GM21786 (cell line): Measurements from ENCODE around the gene PCNT.
"Not testable (repeated sequence)": the region's sequence is repeated elsewhere in the genome, so short reads cannot be mapped to it uniquely, and the experiment has no call there.

Experiments
- ATAC-seq: cut with Tn5 transposase; IDR thresholded peaks from one replicate; pipeline ENCODE4 v1.9.1; 2021; ENCODE audit not compliant: unreplicated experiment

The PCNT gene

DNA sequence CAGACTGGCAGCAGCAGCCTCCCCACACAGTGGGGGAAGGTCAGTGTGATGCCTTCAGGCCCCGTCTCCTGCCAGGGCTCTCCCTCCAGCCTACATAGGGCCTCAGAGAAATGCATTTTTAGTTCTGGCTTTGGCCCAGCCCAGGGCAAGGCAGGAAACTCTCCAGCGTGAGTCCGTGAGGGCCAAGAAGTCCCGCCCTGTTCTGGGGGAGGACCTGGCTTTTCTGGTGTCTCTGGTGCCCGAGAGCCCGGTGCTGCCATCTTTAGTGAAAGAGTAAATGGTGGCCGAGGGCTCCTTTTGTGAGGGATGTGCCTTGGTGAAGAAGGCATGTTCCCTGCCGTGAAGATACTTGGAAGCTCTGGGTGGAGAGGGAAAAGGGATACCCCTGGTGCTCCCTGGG is 120.0 kb downstream of the PCNT start:
- ATAC-seq, result no peak

DNA sequence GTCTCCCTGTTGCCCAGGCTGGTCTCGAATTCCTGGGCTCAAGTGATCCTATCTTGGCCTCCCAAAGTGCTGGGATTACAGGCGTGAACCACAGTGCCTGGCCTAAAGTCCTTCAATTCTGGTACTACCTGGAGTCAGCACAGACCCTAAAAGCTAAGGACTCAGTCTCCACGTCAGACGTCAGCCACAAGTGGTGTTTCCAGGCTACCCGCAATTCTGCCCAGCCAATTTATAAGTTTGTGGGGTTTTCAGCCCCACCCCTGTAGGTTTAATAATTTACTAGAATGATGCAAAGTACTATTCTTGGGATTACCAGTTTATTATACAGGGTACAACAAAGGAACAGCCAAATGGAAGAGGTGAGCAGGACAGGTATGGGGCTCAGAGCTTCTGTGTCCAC is 124.2 kb downstream of the PCNT start:
- no peak for ATAC-seq

DNA sequence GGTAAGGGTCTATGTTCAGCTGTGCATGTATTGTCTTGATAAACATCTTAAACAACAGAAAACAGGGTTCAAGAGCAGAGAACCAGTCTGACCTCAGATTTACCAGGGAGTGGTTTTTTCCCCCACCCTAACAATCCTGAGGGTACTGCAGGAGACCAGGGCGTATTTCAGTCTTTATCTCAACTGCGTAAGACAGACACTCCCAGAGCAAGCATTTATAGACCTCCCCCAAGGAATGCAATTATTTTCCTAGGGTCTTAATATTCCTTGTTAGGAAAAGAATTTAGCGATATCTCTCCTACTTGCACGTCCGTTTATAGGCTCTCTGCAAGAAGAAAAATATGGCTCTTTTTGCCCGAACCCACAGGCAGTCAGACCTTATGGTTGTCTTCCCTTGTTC is 124.9 kb downstream of the PCNT start:
- not testable (repeated sequence) for ATAC-seq

DNA sequence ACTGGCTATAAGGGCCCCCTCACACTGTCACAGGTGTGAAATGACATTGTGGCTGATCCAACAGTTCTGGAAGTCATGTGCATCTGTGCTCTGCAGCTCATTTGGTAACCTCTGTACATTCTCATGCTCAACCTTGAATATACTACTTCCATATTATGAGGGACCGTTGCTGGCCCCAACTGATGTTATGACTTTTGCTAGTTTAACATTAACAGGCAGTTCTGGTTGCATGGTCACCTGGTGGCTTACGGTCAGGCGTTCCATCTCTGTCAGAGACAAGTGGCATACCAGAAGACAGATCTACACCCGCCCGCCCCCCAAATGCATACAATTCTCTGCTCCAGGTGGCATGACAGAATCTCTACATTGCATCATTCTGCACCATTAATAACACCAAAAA is 128.8 kb downstream of the PCNT start:
- ATAC-seq, result no peak

DNA sequence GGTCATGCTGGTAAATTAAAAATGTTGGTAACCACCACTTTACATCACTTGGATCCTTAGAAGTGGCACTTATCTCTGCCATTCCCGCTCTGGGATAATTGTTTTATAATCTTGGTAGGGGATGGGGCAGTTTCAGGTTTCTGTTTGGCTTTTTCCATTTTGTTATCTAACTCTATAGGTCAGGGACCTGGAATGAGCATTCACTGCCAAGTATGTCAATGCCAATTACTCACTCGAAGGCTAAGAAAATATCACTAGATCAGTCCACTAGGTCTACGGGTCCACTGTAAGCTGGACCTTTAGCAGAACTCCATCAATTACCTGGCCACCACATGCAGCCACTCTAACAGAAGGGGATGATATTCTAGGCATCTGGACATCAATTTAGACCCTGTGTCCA is 130.2 kb downstream of the PCNT start:
- no peak for ATAC-seq

DNA sequence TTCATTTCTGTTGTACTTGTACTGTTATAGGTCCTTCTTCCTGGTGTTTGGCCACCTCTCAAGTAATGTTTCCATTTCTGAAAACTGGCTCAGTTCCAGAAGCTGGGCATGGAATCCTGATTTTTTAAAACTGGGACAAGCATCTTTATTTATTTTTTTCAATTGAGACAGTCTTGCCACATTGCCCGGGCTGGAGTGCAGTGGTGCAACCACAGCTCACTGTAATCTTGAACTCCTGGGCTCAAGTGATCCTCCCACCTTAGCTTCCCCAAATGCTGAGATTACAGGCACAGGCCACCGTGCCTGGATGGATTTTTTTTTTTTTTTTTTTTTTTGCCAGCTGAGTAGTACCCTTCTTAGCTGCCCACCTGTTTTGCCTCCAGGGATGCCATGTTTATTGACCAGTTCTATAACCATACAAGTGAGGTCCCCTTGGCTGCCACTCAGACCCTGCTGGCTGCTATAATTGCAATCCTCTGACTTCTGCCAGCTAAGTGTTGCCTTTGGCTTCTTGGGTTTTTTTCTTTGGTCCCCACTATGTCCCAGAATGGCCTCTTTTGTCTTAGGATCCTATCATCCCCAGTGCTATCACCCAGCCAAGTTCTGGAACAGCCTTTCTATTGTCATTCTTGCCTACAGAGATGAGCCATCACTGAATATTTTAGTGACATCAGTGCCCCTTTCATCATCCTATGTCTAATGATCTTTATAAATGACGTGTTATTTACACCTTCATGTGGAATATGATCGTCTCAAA is 130.9 kb downstream of the PCNT start:
- no peak for ATAC-seq

DNA sequence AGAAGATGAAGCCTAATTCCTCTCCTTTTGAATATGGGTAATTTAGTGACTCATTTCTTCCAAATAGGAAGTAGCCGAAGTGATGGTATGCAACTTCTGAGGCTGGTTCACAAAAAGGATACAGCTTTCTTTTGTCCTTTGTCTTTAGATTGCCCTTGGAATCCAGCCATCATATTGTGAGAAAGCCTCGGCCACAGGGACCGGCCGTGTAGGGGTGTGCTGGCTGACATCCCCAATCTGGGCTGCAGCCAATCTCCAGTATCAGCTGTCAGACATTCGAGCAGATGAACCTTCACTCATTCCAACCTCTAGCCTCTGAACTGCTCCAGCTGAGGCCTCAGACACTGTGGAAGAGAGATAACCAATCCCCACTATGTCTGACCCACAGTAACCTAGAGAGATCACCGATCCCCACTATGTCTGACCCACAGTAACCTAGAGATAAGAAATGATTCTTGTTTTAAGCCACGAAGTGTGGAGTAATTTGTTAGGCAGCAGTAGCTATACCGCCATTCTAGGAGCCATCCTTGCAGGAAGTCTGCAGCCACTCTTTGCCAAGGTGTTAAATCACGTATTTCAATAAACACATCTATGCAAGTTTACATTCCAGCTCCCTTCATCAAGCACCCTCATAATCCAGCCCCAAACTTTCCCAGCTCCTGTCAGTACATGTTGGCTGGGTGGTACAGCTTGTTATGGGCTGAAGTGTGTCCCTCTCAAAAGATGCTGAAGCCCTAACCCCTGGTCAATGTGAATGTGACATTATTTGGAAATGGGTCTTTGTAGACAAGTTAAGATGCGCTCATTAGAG is 131.8 kb downstream of the PCNT start:
- ATAC-seq, result no peak

DNA sequence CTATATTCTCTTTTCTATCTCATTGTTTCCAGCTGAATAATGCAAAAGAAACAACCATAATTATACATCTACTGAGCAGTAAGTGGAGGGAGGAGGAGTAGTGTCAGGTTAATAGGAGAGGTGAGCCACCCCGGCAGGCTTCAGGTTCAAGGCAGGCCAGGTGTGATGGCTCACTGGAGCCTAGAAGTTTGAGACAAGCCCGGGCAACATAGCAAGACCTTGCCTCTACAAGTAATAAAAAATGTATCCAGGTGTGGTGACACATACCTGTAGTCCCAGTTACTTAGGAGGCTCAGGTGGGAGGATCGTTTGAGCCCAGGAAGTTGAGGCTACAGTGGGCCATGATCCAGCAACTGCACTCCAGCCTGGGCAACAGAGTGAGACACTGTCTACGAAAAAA is 132.8 kb downstream of the PCNT start:
- ATAC-seq, result no peak

DNA sequence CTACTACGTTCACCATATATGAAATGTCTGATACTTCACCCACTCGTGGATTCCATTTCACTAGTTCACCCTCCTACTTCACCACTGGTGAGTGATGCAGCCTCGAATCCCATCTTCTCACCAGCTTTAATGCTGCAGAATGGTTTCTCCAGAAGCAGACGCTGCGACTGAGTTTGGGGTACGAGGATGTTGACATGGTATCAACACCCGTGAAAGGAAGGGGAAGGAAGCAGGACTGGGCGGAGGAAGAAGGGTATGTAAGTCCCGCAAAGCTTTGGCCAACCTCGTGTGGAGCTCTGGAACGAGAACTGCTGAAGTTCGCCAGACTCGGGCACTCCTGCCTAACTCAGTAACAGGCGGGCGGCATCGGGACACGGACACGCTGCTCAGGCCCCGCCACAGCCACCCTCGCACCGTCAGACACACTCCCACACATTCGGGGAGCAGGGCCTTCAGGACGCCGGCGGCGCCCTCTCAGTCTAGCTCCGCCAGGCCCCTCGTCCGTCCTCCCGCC is 133.9 kb downstream of the PCNT start:
- ATAC-seq, result peak; percentile 21

DNA sequence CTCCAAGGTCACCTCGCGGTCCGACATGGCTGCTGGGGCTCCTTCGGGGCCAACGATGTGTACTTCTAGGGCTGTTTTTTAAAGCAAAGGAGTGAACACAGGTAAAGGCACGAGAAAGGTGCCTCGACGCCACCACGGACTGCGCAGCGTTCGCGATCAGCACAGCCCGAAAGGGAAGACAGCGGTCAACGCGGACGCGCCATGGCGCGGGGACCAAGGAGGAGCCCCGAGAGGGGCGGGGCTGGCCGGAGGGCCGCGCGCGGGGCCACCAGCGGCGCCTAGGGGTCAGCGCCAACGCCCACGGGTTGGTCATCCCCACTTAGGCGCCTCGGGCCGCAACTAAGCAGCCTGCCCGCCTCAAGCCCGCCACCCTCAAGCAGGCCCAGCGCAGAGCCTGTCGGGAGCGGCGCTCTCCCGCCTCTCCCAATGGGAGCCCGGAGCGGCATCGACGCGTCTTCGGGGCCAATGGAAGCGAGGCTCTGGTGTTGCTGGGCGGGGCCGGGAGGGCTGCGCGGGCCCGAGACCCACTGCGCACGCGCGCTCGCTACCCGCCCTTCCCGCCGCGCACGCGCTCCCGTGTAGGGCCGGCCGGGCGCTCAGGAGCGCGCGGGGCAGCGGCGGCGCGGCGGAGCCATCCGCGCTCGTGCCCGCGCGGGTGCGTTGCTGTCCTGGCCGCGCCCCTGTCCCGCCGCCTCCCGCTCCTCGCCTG is 134.5 kb downstream of the PCNT start, which contains the start of gene DIP2A:
Gene DIP2A (plus strand): TSS at position 577 of the 709 bp plus-strand sequence. CDS start 241 bp downstream, outside the sequence.
- peak; percentile 90 for ATAC-seq

DNA sequence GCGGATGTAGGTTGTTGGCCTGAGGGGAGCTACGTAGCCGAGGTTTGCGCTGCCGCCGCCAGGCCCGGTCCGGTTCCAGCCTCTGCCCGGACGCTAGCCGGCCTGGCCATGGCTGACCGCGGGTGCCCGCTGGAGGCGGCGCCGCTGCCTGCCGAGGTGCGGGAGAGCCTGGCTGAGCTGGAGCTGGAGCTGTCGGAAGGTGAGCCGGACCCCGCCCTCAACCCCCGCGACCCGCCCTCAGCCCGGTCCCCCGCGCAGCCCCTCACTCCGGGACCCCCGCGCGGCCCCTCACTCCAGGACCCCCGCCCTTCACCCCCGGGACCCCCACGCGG is 135.0 kb downstream of the PCNT start:
- ATAC-seq, result no peak

DNA sequence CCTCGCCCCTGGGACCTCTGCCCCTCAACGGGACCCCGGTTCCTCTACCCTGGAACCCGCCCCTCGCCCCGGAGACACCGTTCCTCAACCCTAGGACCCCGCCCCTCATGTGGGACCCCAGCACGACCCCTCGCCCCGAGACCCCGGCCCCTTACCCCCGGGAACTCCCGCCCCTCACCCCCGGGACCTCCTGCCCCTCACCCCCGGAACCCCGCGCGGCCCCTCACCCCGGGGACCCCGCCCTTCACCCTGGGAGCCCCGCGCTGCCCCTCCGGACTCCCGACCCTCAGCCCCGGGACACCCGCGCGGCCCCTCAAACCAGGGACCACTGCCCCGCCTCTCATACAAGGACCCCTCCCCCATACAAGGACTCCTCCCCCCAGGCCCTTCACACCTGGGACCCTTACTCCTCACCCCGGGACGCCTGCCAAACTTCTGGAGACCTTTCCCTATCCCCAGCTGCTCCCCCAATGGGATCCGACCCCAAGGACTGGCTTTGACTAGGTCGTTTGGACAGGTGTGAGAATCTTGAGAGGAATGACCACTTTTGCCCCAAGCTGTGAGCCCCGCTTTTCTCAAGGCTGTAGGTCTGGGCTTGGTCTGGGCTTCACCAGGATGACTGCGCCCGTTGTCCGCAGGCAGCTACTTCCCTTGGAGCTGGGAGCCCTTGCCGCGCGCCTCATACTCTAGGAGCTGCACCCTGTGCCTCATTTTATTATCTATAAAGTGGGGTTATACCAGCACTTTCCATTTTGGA is 135.6 kb downstream of the PCNT start:
- no peak for ATAC-seq

DNA sequence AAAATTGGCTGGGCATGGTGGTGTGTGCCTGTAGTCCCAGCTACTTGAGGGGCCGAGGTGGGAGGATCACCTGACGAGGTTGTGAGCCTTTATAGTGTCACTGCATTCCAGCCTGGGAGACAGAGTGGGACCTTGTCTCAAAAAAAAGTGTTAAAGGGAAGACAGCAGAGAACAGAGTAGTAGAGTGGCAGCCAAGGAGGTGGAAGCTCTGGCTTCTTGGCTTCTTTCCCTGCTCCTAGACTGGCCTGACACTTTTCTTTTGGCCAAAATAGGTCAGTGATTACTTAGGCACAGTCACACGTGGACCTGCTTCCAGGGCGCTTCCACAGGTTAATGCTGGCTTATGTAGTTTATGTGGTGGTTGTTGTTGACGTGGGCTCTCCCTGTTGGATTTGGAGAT is 138.0 kb downstream of the PCNT start:
- no peak for ATAC-seq

DNA sequence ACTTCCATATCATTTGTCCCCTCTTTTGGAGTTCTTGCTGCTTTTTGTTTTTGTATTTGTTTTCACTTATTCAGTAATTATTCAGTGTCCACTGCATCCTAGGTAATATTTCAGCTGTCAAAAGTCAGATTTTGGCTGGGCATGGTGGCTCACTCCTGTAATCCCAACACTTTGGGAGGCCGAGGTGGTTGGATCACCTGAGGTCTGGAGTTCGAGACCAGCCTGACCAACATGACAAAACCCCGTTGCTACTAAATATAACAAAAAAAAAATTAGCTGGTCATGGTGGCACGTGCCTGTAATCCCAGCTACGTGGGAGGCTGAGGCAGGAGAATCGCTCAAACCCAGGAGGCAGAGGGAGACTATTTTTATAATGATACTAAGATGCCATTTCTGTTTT is 141.2 kb downstream of the PCNT start:
- ATAC-seq, result not testable (repeated sequence)

DNA sequence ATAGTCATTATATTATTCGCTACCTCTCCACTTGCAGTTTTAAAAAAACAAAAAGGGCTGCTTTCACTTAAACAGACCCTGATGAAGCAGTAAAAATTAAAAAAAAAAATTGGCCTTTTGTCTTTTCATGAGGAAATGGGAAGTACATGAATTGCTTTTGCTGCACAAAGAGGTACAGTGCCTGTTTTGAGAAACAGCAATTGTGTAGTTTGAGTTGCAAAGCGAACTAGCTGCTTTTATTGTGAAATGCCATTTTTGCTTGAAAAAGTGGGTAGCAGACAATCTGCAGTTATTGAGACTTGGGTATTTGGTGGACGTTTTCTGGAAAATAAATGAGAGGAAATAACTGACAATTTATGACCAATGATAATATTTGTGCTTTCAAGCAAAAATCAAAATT is 141.7 kb downstream of the PCNT start:
- ATAC-seq, result no peak

DNA sequence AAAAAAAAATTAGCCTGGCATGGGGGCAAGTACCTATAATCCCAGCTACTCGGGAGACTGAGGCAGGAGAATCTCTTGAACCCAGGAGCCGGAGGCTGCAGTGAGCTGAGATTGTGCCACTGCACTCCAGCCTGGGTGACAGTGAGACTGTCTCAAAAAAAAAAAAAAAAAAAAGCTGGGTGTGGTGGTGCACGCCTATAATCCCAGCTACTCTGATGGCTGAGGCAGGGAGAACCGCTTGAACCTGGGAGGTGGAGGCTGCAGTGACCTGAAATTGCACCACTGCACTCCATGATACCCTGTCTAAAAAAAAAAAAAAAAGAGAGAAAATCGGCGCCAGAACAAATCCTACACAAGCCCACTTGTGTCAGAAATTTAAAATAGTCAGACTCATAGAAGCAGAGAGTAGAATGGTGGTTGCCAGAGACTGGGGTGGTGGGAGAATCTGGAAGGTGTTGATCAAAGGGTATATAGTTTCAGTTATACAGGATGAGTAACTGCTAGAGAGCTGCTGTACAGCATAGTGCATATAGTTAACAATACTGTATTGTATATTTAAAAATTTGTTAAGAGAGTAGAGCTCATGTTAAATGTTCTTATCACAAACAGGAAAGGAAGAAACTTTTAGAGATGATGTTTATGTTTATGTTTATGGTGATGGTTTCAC is 144.3 kb downstream of the PCNT start:
- no peak for ATAC-seq

DNA sequence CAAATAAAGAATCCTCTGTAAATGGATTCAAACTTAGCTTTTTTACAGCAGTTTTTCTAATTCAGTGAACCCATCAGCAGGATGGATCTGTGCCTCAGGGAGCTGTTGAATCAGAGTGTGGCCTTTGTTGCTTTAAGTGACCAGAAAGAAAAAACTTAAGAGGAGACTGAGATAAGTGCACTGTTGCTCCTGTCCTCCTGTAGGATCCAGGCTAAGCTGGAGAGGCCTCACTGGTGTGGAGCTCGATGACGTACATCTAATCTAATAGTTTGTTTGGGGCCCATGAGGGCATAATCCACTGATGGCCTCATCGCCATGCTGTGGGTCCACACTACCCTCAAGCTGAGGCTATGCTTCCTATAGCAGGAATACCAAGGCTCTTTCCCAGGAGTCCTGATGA is 145.3 kb downstream of the PCNT start:
- ATAC-seq, result no peak

DNA sequence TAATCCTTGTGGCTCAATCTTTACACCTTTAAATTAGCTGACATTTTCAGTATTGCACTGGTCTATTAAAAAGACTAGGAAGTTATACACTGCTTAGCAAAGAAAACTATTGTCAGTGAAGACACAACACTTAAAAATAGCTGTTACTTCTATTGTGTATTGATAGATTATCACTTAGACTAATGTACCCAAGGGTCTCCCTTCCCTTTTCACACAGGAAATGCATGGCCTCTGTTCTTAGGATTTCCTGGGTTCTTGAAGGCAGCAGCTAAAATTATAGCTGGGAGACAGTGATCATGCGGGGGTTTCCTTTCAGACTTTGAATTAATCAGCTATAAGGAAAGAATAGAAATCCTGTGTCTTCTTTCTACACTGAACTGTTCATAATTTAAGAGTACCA is 147.6 kb downstream of the PCNT start:
- ATAC-seq, result no peak

DNA sequence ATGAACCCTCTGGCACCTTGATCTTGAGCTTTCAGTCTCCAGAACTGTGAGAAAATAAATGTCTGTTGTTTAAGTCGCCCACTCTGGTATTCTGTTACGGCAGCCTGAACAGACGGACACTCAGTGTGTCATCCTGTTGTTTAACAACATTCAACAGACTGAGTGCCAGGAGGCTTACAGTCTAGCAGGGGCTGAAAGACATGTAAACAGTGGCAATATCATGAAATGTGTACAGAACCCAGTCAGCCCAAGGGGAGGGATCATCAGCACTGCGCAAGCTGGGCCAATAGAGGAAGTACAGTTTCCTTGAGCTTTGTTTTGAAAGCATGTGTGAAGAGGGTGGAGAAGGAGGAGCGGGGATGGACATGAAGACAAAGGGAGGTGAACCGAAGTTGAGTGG is 148.3 kb downstream of the PCNT start:
- ATAC-seq, result no peak

DNA sequence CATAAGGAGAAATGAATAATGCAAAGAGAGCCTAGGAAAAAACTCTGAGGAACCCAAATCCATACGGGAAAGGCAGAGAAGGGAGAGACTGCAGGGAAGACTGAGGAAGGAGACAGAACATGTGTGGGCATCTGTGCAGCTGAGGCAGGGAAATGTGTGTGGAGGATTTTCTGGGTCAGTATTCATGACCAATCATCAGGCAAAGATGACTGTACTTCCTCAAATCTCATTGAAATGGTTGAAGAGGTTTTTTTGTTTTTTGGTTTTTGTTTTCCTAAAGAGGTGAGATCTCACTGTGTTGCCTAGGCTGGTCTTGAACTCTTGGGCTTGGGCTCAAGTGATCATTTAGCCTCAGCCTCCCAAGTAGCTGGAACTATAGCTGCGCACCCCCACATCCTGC is 150.4 kb downstream of the PCNT start:
- ATAC-seq, result no peak
